ENCODE data around the gene RNASEL. TPM values are rescaled to one million over a fixed set of nuclear protein-coding genes. Genes with fewer than 3 reads are reported as not detected.

RNASEL gene
- total and polyA plus RNA-seq, 2 experiments from 2014 or later: 0.37 to 0.94 TPM

DNA sequence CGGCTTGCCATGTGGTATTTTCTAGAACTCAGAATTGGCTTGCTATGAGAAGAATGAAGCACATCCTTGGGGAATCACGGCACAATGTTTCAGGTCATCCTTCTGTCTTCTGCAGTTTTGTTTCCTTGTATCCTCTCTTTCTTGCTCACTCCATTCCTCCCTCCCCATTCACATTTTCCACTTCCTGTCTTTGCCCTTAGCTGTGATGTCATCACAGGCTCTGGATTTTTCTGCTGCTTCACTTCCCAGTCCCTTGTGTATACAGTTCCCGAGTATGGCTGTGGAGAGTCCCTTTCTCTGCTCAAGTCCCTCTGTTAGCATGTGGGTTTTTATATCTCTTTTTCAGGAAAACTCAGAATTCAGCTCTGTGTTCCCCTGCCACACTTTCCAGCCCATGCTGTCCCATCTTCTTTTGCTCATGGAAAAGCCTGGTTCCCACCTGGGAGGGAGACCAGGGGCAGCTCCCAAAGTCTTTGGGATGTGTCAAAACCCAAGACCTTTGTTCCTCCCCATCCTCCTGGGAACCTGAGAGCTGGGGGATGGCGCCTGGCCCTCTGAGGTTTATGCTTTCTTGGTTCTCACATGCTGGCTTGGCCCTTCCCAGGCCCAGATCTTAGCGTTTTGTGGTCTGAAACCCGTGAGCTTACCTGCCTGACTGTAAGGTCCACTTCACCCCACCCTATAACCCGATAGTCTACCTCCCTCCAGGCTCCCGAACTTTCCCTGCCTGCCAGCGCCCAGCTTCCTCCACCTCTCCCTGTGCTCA is 20.0 kb upstream of the RNASEL start:
- Mint-ChIP-seq H3K4me1 (peaks cover 39% of the 10 kb centered on the region), H3K27me3 (ENCODE audit: insufficient read depth, low read depth, poor library complexity) (peaks cover 38% of the 10 kb centered on the region), H3K36me3 (ENCODE audit: low read depth) (no peaks in the 10 kb centered on the region; the same call in 2 of the 3 replicates), H3K27ac (no peak overlapping the region), H3K4me3 (no peak overlapping the region), H3K9me3 (no peaks in the 10 kb centered on the region)
- Histone ChIP-seq H2AFZ (no peak overlapping the region), H3F3A (replicated peaks; ENCODE audit: low read depth) (0 out of 2 replicates have a peak, but pooled peaks cover 2% of the 10 kb centered on the region), H3K4me2 (no peak overlapping the region), H3K4me1 (ENCODE audit: insufficient read depth) (peaks cover 38% of the 10 kb centered on the region), H3K79me2 (replicated peaks; ENCODE audit: insufficient read depth) (no peaks in the 10 kb centered on the region; the same call in 1 of the 2 replicates), H3K36me3 (ENCODE audit: insufficient read depth) (no peaks in the 10 kb centered on the region), H4K20me1 (replicated peaks; ENCODE audit: insufficient read depth) (no peaks in the 10 kb centered on the region), H3K9me2 (ENCODE audit: insufficient read depth) (no peaks in the 10 kb centered on the region), H3K27ac (ENCODE audit: low read depth) (no peak overlapping the region), H3K4me3 (no peak overlapping the region), H3K27me3 (ENCODE audit: insufficient read depth) (peaks cover 48% of the 10 kb centered on the region)
- DNase-seq (ENCODE audit: low spot score) (no peak), ATAC-seq (no peak)
- TF ChIP-seq, protein P1, sequence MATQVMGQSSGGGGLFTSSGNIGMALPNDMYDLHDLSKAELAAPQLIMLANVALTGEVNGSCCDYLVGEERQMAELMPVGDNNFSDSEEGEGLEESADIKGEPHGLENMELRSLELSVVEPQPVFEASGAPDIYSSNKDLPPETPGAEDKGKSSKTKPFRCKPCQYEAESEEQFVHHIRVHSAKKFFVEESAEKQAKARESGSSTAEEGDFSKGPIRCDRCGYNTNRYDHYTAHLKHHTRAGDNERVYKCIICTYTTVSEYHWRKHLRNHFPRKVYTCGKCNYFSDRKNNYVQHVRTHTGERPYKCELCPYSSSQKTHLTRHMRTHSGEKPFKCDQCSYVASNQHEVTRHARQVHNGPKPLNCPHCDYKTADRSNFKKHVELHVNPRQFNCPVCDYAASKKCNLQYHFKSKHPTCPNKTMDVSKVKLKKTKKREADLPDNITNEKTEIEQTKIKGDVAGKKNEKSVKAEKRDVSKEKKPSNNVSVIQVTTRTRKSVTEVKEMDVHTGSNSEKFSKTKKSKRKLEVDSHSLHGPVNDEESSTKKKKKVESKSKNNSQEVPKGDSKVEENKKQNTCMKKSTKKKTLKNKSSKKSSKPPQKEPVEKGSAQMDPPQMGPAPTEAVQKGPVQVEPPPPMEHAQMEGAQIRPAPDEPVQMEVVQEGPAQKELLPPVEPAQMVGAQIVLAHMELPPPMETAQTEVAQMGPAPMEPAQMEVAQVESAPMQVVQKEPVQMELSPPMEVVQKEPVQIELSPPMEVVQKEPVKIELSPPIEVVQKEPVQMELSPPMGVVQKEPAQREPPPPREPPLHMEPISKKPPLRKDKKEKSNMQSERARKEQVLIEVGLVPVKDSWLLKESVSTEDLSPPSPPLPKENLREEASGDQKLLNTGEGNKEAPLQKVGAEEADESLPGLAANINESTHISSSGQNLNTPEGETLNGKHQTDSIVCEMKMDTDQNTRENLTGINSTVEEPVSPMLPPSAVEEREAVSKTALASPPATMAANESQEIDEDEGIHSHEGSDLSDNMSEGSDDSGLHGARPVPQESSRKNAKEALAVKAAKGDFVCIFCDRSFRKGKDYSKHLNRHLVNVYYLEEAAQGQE (IDR thresholded peaks at IDR 0.05; ENCODE audit: unreplicated experiment): no peak
- TF ChIP-seq EZH2 (IDR thresholded peaks at IDR 0.05; ENCODE audit: low read depth, unreplicated experiment): no peak
- TF ChIP-seq, protein P2, sequence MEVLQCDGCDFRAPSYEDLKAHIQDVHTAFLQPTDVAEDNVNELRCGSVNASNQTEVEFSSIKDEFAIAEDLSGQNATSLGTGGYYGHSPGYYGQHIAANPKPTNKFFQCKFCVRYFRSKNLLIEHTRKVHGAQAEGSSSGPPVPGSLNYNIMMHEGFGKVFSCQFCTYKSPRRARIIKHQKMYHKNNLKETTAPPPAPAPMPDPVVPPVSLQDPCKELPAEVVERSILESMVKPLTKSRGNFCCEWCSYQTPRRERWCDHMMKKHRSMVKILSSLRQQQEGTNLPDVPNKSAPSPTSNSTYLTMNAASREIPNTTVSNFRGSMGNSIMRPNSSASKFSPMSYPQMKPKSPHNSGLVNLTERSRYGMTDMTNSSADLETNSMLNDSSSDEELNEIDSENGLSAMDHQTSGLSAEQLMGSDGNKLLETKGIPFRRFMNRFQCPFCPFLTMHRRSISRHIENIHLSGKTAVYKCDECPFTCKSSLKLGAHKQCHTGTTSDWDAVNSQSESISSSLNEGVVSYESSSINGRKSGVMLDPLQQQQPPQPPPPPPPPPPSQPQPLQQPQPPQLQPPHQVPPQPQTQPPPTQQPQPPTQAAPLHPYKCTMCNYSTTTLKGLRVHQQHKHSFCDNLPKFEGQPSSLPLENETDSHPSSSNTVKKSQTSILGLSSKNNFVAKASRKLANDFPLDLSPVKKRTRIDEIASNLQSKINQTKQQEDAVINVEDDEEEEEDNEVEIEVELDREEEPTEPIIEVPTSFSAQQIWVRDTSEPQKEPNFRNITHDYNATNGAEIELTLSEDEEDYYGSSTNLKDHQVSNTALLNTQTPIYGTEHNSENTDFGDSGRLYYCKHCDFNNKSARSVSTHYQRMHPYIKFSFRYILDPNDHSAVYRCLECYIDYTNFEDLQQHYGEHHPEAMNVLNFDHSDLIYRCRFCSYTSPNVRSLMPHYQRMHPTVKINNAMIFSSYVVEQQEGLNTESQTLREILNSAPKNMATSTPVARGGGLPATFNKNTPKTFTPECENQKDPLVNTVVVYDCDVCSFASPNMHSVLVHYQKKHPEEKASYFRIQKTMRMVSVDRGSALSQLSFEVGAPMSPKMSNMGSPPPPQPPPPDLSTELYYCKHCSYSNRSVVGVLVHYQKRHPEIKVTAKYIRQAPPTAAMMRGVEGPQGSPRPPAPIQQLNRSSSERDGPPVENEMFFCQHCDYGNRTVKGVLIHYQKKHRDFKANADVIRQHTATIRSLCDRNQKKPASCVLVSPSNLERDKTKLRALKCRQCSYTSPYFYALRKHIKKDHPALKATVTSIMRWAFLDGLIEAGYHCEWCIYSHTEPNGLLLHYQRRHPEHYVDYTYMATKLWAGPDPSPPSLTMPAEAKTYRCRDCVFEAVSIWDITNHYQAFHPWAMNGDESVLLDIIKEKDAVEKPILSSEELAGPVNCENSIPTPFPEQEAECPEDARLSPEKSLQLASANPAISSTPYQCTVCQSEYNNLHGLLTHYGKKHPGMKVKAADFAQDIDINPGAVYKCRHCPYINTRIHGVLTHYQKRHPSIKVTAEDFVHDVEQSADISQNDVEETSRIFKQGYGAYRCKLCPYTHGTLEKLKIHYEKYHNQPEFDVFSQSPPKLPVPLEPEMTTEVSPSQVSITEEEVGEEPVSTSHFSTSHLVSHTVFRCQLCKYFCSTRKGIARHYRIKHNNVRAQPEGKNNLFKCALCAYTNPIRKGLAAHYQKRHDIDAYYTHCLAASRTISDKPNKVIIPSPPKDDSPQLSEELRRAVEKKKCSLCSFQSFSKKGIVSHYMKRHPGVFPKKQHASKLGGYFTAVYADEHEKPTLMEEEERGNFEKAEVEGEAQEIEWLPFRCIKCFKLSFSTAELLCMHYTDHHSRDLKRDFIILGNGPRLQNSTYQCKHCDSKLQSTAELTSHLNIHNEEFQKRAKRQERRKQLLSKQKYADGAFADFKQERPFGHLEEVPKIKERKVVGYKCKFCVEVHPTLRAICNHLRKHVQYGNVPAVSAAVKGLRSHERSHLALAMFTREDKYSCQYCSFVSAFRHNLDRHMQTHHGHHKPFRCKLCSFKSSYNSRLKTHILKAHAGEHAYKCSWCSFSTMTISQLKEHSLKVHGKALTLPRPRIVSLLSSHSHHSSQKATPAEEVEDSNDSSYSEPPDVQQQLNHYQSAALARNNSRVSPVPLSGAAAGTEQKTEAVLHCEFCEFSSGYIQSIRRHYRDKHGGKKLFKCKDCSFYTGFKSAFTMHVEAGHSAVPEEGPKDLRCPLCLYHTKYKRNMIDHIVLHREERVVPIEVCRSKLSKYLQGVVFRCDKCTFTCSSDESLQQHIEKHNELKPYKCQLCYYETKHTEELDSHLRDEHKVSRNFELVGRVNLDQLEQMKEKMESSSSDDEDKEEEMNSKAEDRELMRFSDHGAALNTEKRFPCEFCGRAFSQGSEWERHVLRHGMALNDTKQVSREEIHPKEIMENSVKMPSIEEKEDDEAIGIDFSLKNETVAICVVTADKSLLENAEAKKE (CRISPR knock-in tag; IDR thresholded peaks at IDR 0.05): no peak
- no peak for TF ChIP-seq JUNB (IDR thresholded peaks at IDR 0.05; ENCODE audit: unreplicated experiment)
- TF ChIP-seq STAT1 (IDR thresholded peaks at IDR 0.05; ENCODE audit: unreplicated experiment): no peak
- TF ChIP-seq ZNF331 (CRISPR knock-in tag; IDR thresholded peaks at IDR 0.05; ENCODE audit: low read depth): no peak
- TF ChIP-seq POLR2AphosphoS5 (IDR thresholded peaks at IDR 0.05; ENCODE audit: low read depth): no peak
- TF ChIP-seq CREB1 (CRISPR knock-in tag; IDR thresholded peaks at IDR 0.05; ENCODE audit: low read depth): no peak
- TF ChIP-seq, protein P3, sequence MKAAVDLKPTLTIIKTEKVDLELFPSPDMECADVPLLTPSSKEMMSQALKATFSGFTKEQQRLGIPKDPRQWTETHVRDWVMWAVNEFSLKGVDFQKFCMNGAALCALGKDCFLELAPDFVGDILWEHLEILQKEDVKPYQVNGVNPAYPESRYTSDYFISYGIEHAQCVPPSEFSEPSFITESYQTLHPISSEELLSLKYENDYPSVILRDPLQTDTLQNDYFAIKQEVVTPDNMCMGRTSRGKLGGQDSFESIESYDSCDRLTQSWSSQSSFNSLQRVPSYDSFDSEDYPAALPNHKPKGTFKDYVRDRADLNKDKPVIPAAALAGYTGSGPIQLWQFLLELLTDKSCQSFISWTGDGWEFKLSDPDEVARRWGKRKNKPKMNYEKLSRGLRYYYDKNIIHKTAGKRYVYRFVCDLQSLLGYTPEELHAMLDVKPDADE (IDR thresholded peaks at IDR 0.05): no peak
- TF ChIP-seq ZNF114 (CRISPR knock-in tag; IDR thresholded peaks at IDR 0.05): no peak
- no peak for TF ChIP-seq NANOG (IDR thresholded peaks at IDR 0.05; ENCODE audit: borderline replicate concordance)
- TF ChIP-seq, protein P4, sequence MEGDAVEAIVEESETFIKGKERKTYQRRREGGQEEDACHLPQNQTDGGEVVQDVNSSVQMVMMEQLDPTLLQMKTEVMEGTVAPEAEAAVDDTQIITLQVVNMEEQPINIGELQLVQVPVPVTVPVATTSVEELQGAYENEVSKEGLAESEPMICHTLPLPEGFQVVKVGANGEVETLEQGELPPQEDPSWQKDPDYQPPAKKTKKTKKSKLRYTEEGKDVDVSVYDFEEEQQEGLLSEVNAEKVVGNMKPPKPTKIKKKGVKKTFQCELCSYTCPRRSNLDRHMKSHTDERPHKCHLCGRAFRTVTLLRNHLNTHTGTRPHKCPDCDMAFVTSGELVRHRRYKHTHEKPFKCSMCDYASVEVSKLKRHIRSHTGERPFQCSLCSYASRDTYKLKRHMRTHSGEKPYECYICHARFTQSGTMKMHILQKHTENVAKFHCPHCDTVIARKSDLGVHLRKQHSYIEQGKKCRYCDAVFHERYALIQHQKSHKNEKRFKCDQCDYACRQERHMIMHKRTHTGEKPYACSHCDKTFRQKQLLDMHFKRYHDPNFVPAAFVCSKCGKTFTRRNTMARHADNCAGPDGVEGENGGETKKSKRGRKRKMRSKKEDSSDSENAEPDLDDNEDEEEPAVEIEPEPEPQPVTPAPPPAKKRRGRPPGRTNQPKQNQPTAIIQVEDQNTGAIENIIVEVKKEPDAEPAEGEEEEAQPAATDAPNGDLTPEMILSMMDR (conservative IDR thresholded peaks at IDR 0.05; ENCODE audit: low read depth in 2 of 2): no peak
- TF ChIP-seq EZH2phosphoT487 (IDR thresholded peaks at IDR 0.05; ENCODE audit: unreplicated experiment): no peak

Data from GM23338 (cell line).